NCI-H1930 (cell line): ENCODE results near the gene XPO6.
A peak's percentile ranks its signal among the peaks of the same experiment; 100 is the strongest.

ENCODE experiments used
- DNase-seq, 2 experiments: peaks; one replicate each; lab custom pipeline; 2025; lab: John Stamatoyannopoulos, UW

XPO6 gene

DNA sequence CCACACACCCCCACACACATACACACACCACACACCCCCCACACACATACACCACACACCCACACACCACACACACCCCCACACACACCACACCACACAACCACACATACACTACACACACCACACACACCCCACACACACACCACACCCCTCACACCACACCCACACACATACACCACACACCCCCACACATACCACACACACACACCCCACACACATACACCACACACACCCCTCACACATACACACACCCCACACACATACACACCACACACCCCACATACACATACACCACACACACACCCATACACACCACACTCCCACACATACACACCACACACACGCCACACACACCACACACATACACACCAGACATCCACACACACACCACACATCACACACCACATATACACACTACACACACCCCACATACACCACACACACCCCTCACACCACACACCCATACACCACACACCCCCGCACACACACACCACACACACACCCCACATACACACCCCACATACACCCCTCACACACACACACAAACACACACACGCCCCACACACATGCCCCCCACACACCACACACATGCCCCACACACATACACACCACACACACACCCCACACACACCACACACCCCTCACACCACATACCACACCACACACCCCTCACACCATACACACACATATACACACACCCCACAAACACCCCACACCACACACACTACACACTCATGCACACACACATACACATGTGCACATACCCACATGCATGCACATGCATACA lies 122.4 kb downstream of the XPO6 start:
- no peak for DNase-seq

DNA sequence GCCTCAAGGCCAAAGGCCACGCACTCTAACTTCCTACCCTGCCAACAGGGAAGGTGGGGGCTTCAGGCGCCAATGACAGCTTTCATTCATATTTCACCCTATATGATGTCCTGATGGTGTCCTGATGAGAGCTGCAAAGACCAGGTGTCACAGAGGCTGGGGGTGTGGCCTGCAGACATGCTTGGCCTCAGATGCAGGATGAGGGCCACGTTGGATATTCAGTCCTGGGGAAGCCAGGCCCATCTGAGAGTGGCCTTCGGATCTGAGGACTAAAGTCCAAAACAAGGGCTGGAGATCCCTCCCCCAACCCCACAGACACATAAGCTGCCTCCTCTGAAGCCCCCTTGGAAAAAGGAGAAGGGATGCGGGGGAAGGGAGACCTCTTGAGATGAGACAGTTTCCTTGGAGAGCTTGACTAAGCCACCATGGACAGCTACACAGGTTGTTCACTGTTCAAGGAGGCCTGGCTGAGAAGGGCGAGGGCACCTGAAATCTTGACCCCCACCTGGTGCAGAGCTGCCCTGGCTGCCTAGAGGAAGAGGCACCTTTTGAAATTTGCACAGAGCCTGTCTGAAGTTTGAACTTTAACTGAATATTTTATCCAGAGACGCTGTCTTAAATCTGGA lies 124.0 kb downstream of the XPO6 start:
- DNase-seq = no peak

DNA sequence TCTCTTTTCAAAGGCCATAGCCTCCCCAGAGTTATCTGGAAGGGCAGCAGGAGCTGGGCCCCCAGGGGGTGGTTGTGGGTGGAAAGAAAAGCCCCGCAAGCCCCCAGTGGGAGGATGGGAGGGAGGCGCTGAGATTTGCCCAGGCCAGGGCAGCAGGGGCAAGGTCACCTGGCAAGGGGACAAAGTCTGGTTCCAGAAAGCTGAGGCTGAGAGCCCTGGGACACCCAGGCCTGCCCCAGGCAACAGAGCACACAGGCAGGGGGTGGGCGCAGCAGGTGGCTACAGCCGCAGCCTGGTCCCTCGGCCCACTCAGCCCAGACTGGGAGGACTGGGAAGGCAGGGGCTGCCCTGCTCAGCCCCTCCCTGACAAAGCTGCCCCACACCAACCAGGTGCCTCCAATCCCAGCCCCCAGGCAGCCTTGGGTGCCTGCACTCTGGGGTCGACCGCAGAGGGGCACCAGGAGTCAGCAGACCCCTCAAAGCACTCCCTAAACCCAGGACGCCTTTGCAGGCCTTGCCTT lies 124.6 kb downstream of the XPO6 start:
- DNase-seq = no peak

DNA sequence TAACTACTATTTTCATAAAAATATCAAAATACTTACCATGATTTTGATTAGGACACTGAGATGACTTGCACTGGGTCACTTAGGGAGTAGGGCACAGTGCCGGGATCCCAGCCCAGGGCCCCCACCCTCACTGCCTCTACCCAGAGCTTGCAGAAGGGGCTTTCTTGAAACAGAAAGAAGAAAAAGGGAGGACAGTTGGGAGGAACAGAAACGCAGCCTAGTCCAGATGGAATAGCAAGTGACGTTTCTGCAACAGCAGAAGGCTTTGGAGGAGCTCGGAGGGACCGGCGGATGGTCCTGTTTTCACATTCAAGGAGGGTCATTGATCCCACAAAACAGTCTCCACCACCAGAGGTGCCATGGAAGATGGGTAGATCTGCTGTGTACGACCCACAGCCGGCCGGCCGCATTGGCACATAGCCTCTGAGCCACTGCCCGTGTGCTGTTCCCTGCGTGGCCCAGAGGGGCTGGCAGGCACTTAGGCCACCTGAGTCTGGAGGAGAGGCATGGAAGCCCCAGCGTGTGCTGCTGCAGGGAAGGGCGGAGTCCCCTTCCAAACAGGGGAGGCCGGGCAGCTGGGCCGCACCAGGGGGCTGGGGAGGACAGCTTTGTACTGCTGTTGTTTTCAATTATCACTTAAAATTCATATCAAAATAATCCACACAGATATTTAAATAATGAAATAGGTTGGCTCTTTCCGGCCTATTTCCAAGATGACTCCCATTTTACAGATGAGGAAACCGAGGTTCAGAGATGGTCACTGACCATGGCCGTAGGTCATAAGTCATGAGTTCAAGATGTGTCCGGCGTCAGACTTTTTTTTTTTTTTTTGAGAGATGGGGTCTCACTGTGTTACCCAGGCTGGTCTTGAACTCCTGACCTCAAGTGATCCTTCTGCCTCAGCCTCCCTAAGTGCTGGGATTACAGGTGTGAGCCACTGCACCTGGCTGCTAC lies 125.3 kb downstream of the XPO6 start:
- no peak for DNase-seq

DNA sequence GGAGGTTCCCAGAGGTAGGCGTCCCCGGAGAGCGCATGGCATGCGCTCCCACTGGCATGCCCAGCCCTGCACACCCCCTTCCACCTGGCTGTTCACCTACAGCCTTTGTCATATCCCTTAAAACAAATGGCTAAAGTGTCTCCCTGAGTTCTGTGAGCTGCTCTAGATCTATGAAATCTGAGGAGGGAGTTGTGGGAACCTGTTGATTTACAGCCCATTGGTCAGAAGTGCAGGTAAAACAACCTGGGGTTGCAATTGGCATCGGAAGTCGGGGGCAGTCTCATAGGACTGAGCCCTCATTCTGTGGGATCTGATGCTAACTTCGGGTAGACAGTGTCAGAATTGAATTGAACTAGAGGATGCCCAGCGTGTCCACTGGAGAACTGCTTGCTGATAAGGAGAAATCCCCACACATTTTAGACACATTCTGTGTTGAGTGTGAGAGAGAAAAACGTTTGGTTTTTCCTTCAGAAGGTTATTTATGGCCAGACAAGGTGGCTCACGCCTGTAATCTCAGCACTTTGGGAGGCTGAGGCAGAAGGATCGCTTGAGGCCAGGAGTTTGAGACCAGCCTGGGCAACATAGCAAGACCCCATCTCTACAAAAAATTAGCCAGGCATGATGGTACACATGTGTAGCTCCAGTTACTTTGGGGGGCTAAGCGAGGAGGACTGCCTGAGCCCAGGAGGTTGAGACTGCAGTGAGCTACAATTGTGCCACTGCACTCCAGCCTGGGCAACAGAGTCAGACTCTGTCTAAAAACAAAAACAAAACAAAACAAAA lies 126.2 kb downstream of the XPO6 start:
- no peak for DNase-seq

DNA sequence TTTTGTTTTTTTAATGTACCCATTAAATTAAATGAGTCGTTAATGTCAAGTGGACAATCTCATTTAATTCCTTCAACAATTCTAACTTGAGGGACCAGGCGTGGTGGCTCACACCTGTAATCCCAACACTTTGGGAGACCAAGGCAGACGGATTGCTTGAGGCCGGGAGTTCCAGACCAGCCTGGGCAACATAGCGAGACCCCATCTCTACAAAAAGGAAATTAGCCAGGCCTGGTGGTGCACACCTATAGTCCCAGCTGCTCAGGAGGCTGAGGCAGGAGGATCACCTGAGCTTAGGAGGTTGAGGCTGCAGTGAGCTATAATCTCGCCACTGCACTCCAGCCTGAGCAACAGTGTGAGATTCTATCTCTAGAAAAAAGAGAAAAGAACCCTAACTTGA lies 127.6 kb downstream of the XPO6 start:
- no peak for DNase-seq

DNA sequence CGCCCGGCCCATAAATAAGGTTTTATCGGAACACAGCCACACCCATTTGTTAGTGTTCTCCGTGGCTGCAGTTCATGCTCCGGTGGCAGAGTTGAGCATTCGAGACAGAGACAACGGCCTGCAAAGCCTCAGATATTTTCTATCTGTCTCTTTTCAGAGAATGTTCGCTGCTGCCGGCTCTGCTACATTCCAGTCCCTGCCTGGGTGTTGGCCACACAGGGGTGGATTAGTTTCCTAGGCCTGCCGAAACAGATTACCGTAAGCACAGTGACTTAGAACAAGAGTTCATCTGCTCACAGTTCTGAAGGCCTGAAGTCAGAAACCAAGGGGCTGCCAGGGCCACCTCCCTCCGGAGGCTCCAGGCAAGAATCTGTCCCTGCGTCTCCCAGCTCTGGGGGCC lies 129.1 kb downstream of the XPO6 start:
- DNase-seq = no peak

DNA sequence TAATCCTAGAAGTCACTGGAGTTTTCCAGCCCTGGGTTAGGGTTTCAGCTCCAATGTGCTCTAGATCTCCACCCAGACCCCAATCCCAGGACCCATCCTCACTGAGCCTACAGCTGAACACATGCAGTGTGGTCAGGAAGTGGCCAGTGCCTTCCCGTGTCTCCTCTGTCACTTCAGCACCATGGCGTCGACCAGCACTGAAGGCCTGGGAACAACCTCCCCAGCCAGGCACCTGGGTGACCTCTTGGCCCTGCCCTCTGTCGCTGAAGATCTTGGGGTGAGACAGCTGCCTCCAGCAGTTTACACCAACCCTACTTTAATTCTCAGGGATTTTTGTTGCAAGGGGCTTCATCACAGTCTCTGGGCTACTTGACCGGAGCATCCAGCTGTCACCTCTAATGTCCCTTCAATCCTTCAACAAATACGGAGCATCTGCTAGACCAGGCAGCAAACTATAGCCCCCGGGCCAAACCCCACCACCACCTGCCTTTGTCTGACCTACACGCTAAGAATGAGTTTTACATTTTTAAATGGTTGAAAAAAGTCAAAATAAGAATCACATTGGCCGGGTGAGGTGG lies 130.3 kb downstream of the XPO6 start:
- no peak for DNase-seq

DNA sequence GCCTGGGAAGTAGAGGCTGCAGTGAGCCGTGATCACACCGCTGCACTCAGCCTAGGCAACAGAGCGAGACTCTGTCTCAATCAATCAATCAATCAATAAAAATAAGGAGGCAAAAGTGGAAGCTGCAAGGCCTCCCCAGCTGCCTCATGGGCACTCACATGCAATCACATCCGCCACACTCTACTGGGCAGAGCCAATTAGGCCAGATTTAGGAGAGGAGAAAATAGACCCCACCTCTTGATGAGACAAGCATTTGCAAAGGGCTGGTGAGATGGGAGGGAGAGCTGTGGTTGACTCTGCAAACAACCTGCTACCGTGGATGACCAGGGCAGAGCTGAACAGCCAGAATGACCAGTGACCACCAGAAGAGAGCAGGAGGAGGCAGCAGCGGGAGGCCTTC lies 133.5 kb downstream of the XPO6 start:
- DNase-seq = no peak

DNA sequence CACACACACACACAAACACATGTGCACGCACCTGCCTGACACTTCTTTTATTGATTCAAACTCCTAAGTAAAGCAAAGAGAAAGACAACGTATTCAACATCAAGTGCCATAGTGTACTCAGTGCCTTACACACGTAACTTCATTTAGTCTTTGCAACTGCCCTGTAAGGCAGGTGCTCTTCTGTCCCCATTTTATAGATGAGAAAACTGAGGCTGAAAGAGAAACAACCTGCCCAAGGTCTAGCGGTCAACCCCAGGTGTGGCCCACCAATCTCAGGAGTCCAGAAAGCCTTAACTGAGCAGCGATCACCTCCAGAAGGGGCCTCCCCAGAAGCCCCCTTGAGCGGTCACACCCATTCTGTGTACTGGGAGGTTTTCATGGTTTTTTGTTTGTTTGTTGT lies 137.9 kb downstream of the XPO6 start:
- DNase-seq = no peak

DNA sequence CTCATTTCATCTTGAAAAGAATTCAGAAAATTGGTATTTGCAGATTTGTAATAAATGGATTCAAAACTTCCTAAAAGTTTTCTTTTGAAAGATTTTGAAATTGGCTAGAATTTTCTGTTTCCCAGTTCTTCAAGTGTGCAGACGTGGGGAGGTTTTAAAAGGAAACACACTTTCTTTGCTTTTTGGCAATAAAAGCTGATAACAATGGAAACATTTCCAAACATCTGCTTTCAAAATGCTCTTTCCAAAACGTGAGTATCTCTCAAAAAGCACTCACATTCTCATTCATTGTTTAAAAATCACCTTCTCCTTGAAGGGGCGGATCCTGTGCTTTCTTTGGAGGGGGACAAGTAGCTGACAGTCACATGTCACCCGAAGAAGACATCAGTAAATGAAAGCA lies 139.7 kb downstream of the XPO6 start:
- no peak for DNase-seq

DNA sequence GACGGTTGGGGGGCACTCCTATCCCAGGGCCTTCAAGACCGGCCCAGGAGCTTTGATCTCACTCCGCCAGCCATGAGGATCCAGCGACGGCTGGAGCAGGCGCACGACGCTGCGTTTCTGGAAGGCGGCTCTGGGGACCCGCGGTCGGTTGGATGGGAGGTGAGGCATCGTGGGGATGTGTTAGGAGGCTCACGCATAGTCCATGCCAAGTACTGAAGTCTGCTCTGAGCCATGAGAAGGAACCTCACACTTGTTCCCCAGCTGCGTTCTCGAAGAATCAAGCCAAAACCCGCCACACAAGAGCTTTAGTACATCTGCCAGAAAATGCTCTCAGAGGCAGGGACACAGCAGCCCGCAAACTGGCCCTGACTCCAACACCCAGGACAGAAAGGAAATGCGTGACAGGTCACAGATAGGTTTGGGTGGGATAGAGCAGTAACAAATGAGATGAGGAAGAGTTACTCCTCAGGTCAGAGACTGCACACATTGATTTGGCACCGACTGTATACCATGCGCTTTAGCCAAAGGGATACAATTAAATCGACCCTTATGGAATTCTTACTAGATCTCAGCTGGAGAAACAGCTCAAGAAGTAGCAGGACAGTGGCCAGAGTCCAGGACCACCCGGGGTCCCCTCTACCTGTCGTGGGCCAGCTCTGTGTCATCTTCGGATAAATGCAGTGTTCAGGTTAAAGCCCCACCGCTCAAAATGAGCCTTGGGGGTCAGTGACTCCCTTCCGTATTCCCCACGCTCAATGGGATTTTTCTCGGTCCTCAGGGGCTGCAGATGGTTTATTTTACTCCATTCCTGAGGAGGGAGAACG lies 141.6 kb downstream of the XPO6 start:
- DNase-seq = no peak

DNA sequence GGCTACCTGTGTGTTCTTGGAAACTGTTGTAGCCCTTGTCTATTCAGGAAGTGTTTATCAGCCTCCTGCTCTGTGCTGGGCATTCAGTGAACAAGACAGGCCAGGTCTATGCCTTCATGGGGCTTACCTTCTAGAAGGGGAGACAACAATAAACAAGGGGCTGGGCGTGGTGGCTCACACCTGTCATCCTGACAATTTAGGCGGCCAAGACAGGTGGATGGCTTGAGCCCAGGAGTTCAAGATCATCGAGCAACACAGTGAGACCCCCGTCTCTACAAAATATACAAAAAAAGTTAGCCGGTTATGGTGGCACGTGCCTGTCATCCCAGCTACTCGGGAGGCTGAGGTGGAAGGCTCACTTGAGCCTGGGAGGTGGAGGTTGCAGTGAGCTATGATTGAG lies 142.8 kb downstream of the XPO6 start:
- no peak for DNase-seq

DNA sequence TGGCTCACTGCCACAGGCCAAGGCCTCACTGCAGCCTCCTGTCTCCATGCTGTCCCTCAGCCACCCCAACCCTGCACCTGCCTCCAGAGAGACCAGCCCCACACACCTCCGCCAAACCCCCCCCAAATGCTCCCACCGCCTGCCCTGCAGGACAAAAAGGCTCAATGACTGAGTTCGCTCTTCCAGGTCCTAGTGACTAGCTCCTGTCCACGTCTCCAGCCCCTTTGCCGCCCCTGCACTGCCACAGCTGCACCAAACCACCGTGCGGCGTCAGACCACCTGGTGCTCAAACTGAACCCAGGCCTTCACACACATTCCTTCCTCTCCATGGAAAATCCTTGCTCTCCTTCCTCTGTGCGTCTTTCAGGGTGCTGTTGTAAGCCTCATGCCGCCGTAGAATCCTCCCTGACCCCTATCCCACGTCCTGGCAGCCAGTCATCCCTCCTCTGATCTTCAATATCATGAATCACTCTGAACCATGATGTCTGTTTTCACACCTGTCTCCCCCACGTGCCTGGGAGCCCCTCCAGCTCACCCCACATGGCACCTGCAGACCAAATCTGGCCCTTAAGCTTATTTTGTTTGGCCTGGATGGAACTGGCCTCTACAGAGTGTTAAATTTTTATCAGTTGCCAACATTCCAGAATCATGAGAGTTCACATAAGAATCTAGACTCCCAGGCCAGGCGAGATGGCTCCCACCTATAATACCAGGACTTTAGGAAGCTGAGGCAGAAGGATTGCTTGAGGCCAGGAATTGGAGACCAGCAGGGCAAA lies 144.0 kb downstream of the XPO6 start:
- no peak for DNase-seq

DNA sequence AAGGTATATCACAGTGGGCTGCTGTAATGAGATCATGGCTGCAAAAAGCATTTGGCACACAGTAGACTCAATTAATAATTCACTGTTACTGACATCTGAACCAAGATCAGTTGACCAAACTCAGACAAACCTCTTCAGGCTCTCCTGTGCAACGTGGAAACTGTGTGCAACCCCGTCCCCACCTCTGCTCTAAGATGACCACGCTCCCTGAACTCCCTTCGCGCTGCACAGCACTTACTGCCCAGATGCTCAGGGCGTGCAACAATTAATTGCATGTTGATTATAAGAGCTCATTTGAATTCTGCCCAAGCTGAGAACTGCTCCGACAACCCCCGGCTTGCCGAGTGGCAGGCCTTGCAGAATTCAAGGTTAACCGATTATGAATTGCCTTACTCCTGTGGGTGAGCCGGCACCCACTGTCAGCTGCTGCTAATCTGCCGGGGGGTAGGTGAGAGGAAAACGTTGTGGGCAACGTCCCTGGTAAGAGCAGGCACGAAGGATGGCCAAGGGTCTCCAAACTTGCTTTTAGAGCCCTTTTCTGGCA lies 147.0 kb downstream of the XPO6 start:
- no peak for DNase-seq

DNA sequence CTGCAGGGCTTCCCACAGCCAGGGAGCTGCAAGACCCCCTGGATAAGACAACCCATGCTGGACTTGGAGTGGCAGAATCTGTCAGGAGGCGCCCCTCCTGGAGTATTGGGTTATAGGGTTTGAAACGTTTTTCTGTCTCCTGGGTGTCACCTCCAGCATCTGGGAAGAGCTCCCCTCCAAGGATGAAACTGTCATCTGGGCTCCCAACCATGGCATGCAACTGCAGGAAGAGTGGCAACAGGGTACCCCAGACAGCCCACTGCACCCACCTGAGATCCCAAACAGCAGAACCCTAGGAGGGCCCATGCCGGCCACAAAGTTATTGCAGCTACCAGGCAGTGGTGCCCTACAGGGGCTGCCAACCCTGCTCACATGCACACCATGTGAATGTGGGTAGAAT lies 147.6 kb downstream of the XPO6 start:
- no peak for DNase-seq

DNA sequence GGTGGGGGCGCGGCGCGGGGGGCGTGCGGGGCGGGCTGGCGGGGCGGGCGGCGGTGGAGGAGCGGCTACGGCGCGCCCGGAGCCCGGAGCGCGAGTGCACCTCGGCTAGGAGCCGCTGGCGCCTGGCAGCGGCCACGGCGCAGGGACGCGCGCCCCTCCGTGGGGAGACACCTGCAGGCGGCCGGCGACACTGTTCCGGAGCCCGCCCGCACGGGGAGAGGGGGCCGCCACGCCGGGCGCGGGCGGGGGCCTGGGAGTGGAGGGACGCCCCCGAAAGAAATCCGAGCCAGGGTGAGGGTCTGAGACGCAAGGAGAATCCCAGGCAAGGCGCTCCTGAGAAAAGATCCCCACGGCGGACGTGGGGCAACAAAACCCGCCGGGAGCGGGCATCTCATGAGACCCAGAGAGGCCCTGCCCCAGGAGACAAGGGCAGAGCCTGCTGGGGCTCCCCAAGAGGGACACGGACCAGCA lies 148.1 kb downstream of the XPO6 start, which contains the start of gene GSG1L:
Gene GSG1L (minus strand): TSS at position 124 of the 471 bp plus-strand sequence. CDS start 290 bp downstream, outside the sequence.
- peak in 1 of 2 experiments; percentile 23 for DNase-seq

DNA sequence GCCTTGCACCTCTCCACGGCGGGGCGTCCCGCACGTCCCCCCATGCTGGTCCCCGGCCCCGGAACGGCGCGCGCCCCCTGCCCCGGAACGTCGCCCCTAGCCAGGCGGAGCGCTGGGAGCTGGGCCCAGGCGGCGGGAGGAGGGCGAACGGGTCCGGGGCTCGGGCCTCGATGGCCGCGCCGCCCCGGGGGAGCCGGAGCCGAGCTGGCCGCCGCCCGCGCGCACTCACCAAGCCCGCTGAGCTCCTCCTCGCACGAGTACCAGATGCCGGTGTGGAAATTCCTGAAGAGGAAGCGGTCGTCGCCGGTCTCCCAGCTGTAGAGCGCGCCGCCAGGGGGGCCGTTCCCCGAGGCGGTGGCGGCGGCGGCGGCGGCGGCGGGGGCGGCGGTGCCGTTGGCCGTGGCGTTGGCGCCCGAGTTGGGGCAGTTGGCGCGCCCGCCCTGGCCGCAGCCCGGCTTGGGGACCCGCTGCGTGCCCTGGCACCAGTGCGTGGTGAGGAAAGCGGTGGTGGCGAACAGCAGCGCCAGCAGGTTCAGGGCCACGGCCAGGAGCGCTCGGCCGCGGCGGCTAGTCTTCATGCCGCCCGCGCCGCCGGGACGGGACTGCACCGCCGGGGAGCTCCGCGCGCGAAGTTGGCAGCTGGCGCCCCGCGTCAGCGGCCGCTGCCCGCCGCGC lies 148.8 kb downstream of the XPO6 start:
- no peak for DNase-seq
